Transverse colon (tissue), 4 donors: ENCODE data around the gene VAC14. TPM values are rescaled to one million over a fixed set of nuclear protein-coding genes. Genes with fewer than 3 reads are reported as not detected.

Experiments used
- DNase-seq: peaks from one replicate; pipeline ENCODE4 v3.0.0-alpha.2; 2019
- H3K27ac ChIP-seq, 4 donors: fragments of 200-600 bp; sonication (generic); 2 replicates each; pipeline ENCODE4 v1.5.1; 2016 to 2018; ENCODE audit warnings: inconsistent platforms in 4 of 4
- H3K27me3 ChIP-seq: fragments of 200-600 bp; sonication (generic); 2 replicates; pipeline ENCODE4 v1.5.1; 2017; ENCODE audit warnings: inconsistent platforms
- H3K36me3 ChIP-seq, 4 donors: fragments of 200-600 bp; sonication (generic); 2 replicates each; pipeline ENCODE4 v1.5.1; 2017 to 2019; ENCODE audit warnings: inconsistent platforms in 4 of 4
- H3K4me1 ChIP-seq, 4 donors: fragments of 200-600 bp; sonication (generic); 2 replicates each; pipeline ENCODE4 v1.5.1; 2017 to 2020; ENCODE audit warnings: inconsistent platforms in 4 of 4
- H3K4me3 ChIP-seq, 4 donors: fragments of 200-600 bp; sonication (generic); 1 replicate in 1 of 4; 2 replicates in 3 of 4; pipeline versions ENCODE4 v1.5.1 to v1.6.1; 2017 to 2019; ENCODE audit warnings: inconsistent platforms in 4 of 4
- H3K9me3 ChIP-seq, 2 donors: fragments of 200-600 bp; sonication (generic); 2 replicates each; pipeline ENCODE4 v1.5.1; 2017 to 2019; ENCODE audit warnings: inconsistent platforms in 2 of 2
- CTCF ChIP-seq, 5 experiments: fragments of 200-600 bp in 3 of 5; fragments of 450-650 bp in 2 of 5; sonication (generic) in 3 of 5; IDR thresholded peaks; 1 replicate in 2 of 5; 2 replicates in 3 of 5; pipeline ENCODE4 v1.5.1; 2016 to 2017; ENCODE audit warnings: antibody characterized with exemption in 5 of 5, inconsistent platforms in 3 of 5, mild to moderate bottlenecking in 2 of 5, moderate library complexity in 1 of 5
- EP300 ChIP-seq: sonication (generic); formaldehyde crosslinking; IDR thresholded peaks from one replicate; pipeline ENCODE4 v1.6.1; 2017; ENCODE audit warnings: antibody characterized with exemption, low read depth
- POLR2A ChIP-seq: fragments of 450-650 bp; IDR thresholded peaks from one replicate; pipeline ENCODE4 v1.6.1; 2016; ENCODE audit warnings: antibody characterized with exemption, mild to moderate bottlenecking, moderate library complexity
- POLR2AphosphoS5 ChIP-seq, 3 donors: sonication (generic); formaldehyde crosslinking; IDR thresholded peaks; one replicate each; pipeline ENCODE4 v1.6.1; 2016; ENCODE audit warnings: antibody characterized with exemption in 3 of 3
- WGBS, 2 donors: methylation state at CpG; one replicate each; pipeline ENCODE4 v1.1.5; 2018; ENCODE audit warnings: low coverage in 1 of 2; 5-methylcytosine and 5-hydroxymethylcytosine counted together
- in situ Hi-C, 4 donors: fragments of 200-750 bp; cut with MboI; loops; one replicate each; pipeline versions ENCODE4 v1.15.0 to v1.15.1; 2017; ENCODE audit warnings: low sequenced_read_pairs in 3 of 4, low pct_ligation_motif_present in 1 of 4, low pct_unique_long_range_greater_than_20kb in 1 of 4
- intact Hi-C: fragments of 100-400 bp; cut with DNase I; formaldehyde crosslinking; loops from one replicate; pipeline ENCODE4 v1.15.1; 2023; ENCODE audit warnings: low total_unique reads
- total RNA-seq, 4 donors: library from RNA; depleted of rRNA; stranded (reverse); fragments of >200 nt; gene quantifications; one replicate each; pipeline ENCODE4 v1.1.0, GENCODE V29; 2016

The VAC14 gene
- total RNA-seq, 4 donors from 2014 or later = 37.2 to 270 (median 64.3) TPM

DNA sequence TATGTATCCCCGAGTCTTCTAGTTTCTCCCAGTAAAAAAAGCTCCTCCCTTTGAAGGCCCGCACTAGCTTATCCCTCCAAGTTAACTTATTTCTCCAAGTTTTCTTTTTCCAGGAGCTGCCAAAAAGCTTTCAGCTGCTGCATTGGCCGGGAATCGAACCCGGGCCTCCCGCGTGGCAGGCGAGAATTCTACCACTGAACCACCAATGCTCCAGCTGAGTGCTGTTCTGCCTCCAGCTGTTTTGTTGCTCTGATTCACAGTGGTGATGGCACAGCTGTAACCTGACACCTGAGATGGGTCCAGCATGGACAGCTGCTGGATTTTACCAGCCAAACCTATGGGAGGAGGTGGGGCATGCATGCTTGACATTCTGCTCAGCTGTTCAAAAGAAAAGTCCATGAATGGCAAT is 22.1 kb downstream of the VAC14 start:
- in situ Hi-C loops (loop anchor here in 1 of 4 donors (10.0 kb wide), 1 partner anchor 104 kb away; no protein-coding TSS in a partner anchor), intact Hi-C loops (no loop called here)
- WGBS, 2 donors = 60 to 70% methylated on average over 2 to 8 of the region's 8 CpGs
- H3K9me3 ChIP-seq = no peaks in the 10 kb centered on the region
- peaks cover 0 to 49% (median 19%) of the 10 kb centered on the region in 4 donors for H3K36me3 ChIP-seq
- TF ChIP-seq POLR2A (no peak), CTCF (IDR thresholded peaks at IDR 0.05) (no peak), POLR2AphosphoS5 (IDR thresholded peaks at IDR 0.05) (no peak), EP300 (no peak)
- H3K27ac ChIP-seq = peak overlapping the region in 1 of 4 donors; percentile 4
- H3K4me3 ChIP-seq = no peak overlapping the region
- DNase-seq = peak; percentile 38
- no peaks in the 10 kb centered on the region for H3K27me3 ChIP-seq
- no peaks in the 10 kb centered on the region for H3K4me1 ChIP-seq

DNA sequence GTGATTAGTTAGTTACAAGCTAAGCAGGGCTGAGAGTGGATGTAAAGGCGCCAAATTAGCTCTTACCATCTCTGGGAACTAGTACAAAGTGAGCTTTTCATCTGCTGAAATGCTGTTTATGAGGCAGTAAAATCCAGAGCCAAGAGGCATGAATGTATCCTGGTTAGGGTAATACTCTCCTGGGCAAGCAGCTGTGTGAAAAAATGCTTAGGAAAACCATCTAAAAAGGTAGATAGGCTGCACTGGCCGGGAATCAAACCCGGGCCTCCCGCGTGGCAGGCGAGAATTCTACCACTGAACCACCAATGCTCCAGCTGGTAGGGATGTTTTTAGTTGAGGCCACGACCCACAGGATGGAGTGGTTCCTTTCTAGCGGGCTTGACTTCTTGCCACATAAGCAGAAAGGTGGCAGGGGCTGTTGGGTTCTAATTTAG is 23.0 kb downstream of the VAC14 start:
- WGBS, 2 donors = 80 to 100% methylated on average over 1 to 8 of the region's 8 CpGs
- Histone ChIP-seq H3K36me3 (peaks cover 0 to 40% (median 15%) of the 10 kb centered on the region in 4 donors), H3K9me3 (no peaks in the 10 kb centered on the region), H3K4me3 (no peak overlapping the region), H3K4me1 (no peaks in the 10 kb centered on the region), H3K27me3 (no peaks in the 10 kb centered on the region), H3K27ac (no peak overlapping the region)
- intact Hi-C loops (no loop called here), in situ Hi-C loops (loop anchor here in 1 of 4 donors (10.0 kb wide), 1 partner anchor 103 kb away; no protein-coding TSS in a partner anchor)
- TF ChIP-seq EP300 (no peak), POLR2A (no peak), POLR2AphosphoS5 (IDR thresholded peaks at IDR 0.05) (no peak), CTCF (IDR thresholded peaks at IDR 0.05) (no peak)
- no peak for DNase-seq

DNA sequence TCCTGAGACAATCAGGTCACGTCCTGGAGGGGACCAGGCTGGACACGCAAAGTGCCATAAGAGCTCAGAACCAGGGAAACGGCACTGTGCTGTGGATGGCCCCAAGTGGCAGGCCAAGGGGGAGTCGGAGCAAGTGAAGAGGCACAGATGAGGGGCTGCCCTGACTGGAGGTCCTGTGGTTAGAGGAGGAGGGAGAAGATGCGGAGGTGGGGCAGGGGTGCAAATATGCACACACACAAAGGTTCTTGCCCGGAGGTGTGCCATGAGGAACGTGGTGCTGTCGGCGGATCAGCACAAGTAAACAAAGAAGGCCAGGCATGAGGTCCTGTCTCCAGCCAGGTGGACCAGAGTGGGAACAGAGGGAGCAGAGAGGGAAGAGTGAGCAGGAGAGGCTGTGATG is 23.5 kb downstream of the VAC14 start:
- intact Hi-C loops (no loop called here), in situ Hi-C loops (loop anchor here in 1 of 4 donors (10.0 kb wide), 1 partner anchor 103 kb away; no protein-coding TSS in a partner anchor)
- H3K27me3 ChIP-seq = no peaks in the 10 kb centered on the region
- H3K9me3 ChIP-seq = no peaks in the 10 kb centered on the region
- 87 to 94% methylated on average over 8 to 9 of the region's 9 CpGs for WGBS, 2 donors
- no peak for TF ChIP-seq EP300
- no peaks in the 10 kb centered on the region for H3K4me1 ChIP-seq
- H3K27ac ChIP-seq = peak overlapping the region in 1 of 4 donors; percentile 17
- H3K4me3 ChIP-seq = no peak overlapping the region
- no peak for DNase-seq
- H3K36me3 ChIP-seq = peaks cover 0 to 35% (median 12%) of the 10 kb centered on the region in 4 donors

- Histone ChIP-seq H3K27me3 (no peaks in the 10 kb centered on the region), H3K27ac (no peak overlapping the region), H3K9me3 (no peaks in the 10 kb centered on the region), H3K36me3 (peaks cover 0 to 14% (median 6%) of the 10 kb centered on the region in 4 donors), H3K4me1 (no peaks in the 10 kb centered on the region), H3K4me3 (no peak overlapping the region)
- WGBS, 2 donors = 94% methylated on average over 4 of the region's 4 CpGs; no CpG with 5 or more reads in 1 of the 2 donors
- intact Hi-C loops (no loop called here), in situ Hi-C loops (loop anchor here in 1 of 4 donors (10.0 kb wide), 1 partner anchor 101 kb away; no protein-coding TSS in a partner anchor)
- no peak for DNase-seq
- no peak for TF ChIP-seq CTCF (IDR thresholded peaks at IDR 0.05)
- TF ChIP-seq EP300 = no peak
- no peak for TF ChIP-seq POLR2AphosphoS5 (IDR thresholded peaks at IDR 0.05)
- no peak for TF ChIP-seq POLR2A
Measured at GRCh38 chr16:70775399-70775798, 25.6 kb downstream of the VAC14 start.

DNA sequence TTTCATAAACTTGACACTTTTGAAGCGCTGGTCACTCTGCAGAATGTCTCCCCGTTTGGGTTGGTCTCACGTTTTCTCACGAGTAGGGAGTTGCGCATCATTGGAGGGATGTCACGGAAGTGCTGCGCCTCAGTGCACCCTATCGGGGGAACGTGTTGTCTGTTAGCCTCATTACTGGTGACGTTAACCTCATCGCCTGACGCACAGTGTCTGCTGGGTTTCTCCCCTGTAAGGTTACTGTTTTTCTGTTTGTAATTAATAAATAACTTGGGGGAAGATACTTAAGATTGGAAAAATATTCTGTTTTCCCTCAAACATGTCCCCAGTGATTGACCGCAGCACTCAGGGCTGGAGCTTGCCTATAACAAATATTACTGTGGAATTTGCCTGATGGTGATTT is 26.7 kb downstream of the VAC14 start:
- no peaks in the 10 kb centered on the region for H3K27me3 ChIP-seq
- H3K4me3 ChIP-seq = no peak overlapping the region
- no peaks in the 10 kb centered on the region for H3K9me3 ChIP-seq
- intact Hi-C loops = no loop called here
- 93 to 100% methylated on average over 5 to 13 of the region's 13 CpGs for WGBS, 2 donors
- H3K27ac ChIP-seq = no peak overlapping the region
- no peak for DNase-seq
- no peaks in the 10 kb centered on the region for H3K4me1 ChIP-seq
- in situ Hi-C loops = loop anchor here in 2 of 4 donors (10.0 to 25.0 kb wide), 2 partner anchors 99 to 237 kb away; no protein-coding TSS in a partner anchor
- TF ChIP-seq POLR2AphosphoS5 (IDR thresholded peaks at IDR 0.05) (no peak), CTCF (IDR thresholded peaks at IDR 0.05) (no peak), EP300 (no peak), POLR2A (no peak)
- H3K36me3 ChIP-seq = peaks cover 0 to 7% (median 3%) of the 10 kb centered on the region in 4 donors
